GM19397 (cell line): ENCODE results near the gene DCAF5.

Source experiments
- ATAC-seq: cut with Tn5 transposase; IDR thresholded peaks from one replicate; pipeline ENCODE4 v1.9.1; 2021; ENCODE audit warnings: mild to moderate bottlenecking, moderate library complexity; ENCODE audit not compliant: unreplicated experiment

Gene DCAF5

DNA sequence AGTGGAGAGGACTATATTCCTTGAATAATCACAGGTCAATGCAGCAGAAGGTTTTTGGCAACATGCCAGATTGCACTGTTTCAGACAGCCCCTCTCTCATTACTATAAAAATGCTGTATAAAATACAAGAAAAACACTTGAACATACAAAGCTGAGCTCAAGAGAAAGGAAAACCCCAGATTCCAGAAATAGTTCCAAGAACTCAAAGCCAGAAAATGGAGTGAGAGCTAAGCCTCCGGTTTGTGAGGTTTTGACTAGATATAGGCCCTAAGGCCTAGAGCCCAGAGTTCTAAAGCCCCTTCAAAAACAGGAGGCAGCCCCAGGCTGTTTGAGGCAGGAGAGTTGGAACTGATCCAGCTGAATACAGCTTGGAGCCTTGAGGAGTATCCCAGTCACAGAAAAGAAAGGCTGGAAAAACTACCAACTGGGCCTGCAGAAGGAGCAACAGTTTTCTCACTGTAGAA is 144.5 kb downstream of the DCAF5 start:
- ATAC-seq = no peak

DNA sequence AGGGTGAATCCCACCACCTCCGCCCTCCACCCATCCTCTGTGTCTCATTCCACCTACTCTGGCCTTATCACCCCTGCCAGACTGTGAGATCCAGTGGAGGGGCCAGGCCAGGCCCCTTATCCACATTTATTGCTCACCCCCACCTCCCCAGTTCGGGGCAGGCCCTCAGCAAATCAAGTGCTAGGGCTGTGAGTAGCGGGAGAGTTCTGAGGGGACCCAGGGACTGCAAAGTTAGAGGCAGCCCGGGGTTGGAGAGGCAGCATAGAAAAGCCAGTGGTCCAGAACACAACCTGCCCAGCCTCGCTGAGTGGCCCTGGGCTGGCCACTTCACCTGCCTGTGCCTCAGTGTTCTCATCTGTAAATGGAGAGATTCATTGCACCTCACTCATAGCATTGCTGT is 146.6 kb downstream of the DCAF5 start:
- no peak for ATAC-seq

DNA sequence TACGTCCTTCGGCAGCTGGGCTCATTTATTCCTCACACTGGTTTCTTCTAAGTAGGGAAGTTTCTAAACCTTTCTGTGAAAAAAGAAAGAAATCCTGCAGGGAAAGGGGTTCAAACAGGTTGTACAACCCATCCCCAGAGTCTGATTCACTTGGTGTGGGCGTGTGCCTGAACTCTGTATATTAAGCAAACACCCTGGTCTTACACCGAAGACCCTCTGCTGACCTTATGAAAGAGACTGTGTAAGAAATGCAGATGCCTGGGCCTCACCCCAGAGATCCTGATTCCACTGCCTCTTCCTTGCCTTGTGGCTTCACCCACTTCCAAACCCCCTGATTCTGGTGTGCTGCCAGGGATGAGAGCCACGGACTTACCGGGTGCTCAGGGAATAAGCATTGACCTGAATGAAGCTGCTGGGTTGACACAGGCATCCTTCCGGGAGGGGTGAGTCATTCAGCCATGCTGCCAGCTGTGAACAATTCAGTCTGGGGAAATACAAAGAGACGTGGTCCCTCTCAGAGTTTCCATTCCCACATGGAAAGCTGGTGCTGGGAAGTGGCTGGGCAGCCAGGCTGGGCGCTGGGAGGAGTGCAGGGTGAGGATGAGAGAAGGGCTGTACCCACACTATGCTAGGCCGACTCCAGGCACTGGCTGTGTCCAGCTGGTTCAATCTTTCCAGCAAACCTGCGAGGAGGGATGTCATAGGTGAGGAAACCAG is 147.3 kb downstream of the DCAF5 start:
- ATAC-seq = no peak

DNA sequence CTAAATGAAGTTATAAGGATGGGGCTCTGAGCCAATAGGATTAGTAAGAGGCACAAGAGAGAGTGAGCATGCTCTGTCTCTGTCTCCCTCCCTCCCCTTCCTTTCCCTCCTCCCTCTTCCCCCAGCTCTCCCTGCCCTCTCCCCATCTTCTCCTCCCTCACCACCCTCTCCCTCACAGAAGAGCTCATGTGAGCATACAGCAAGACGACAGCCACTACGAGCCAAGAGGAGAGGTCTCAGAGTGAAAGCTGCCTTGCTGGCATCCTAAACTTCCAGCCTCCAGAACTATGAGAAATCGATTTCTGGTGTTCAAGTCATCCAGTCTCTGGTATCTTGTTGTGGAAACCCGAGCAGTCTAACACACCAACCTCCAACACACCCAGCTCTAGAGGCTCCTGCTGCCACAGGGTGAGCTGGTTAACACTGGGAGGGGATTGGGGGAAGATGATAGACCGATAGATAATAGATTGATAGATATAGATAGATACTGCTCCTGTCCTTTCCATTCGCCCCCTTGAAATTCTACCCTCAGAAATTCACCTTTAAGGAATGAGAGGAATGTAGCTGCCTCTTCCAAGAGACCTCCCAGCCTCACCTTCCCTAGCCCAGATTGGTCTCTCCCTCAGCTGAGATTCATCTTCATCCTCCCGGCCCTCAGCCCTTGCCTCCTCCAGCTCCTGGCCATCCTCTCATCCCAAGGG is 148.0 kb downstream of the DCAF5 start:
- ATAC-seq = no peak

DNA sequence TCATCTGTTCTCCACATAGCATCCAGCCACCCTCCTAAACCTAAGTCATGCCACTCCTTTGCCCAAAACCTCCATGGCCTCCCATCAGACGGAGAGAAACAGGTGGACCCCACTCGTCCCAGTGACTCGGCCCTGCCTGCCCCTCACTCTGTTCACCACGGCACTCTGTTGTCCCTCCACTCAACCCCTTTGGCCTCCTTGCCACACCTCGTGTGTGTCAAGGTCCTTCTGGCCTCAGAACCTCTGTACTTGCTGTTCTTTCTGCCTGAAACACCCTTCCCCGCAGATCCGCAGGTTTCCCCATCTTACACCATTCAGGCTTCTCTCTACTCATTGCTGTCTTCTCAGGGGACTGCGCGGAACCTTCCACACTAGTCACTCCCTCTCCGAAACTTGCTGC is 149.3 kb downstream of the DCAF5 start:
- ATAC-seq = no peak

DNA sequence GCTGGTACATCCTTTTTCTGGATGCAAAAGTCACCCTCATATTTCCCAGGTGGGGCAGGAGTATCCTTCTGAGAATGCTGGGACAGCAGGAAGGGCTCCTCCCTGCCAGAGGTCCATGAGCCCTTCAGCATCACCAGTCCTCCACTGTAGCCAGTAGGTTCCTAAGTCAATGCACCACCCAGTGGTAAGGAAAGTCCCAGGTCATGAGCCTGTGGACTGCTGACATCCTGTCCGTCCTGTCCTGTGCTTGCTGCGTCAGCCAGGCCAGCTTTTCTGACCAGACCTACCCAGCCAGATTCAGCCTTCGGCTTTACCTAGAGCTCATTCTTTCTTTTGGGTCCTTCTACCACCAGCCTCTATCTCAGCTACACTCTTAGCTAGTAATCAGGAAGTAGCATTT is 150.8 kb downstream of the DCAF5 start:
- no peak for ATAC-seq

DNA sequence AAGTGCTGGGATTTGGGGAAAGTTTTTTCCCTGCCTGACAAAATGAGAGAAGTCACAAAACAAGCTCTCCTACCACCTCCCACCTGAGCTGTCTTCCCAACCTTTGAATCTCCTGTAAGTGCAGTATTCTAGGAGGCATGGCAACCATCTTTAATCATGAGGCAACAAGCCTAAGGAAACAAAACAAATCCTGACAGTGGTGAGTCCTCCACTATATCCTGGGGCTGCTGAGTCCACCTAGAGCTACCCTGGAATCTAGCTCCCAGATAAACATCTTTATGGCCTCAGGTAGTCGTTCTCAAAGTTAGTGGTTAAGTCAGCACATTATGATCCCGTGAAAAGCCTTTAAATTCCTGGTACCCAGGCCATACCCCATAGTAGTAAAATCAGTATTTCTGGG is 151.5 kb downstream of the DCAF5 start:
- ATAC-seq = no peak
